ENCODE data around the gene DGUOK.

DGUOK gene

GRCh38 chr2:73956218-73956865, 29.7 kb downstream of the DGUOK start:
- no peak for DNase-seq

GRCh38 chr2:73961274-73961673, 34.6 kb downstream of the DGUOK start:
- DNase-seq, result no peak

GRCh38 chr2:73961823-73962615, 35.3 kb downstream of the DGUOK start:
- no peak for DNase-seq

GRCh38 chr2:73962798-73963197, 36.1 kb downstream of the DGUOK start:
- DNase-seq, result no peak

GRCh38 chr2:73963385-73964120, 36.9 kb downstream of the DGUOK start:
- DNase-seq, result no peak

- DNase-seq, result no peak
These were observed 37.5 kb downstream of the DGUOK start for GRCh38 chr2:73964223-73964622.

- no peak for DNase-seq
These were observed 38.4 kb downstream of the DGUOK start for GRCh38 chr2:73965053-73965452.

GRCh38 chr2:73968357-73968937, 41.8 kb downstream of the DGUOK start:
- no peak for DNase-seq

GRCh38 chr2:73969356-73969755, 42.7 kb downstream of the DGUOK start:
- no peak for DNase-seq

GRCh38 chr2:73970141-73970803, 43.6 kb downstream of the DGUOK start:
- no peak for DNase-seq

GRCh38 chr2:73970850-73971471, 44.3 kb downstream of the DGUOK start:
- DNase-seq, result no peak

GRCh38 chr2:73971722-73972121, 45.0 kb downstream of the DGUOK start:
- DNase-seq, result no peak

- DNase-seq, result no peak
These were observed 46.2 kb downstream of the DGUOK start for GRCh38 chr2:73972846-73973245.

- no peak for DNase-seq
These were observed 49.1 kb downstream of the DGUOK start for GRCh38 chr2:73975731-73976130.

- DNase-seq, result no peak
These were observed 50.1 kb downstream of the DGUOK start for GRCh38 chr2:73976803-73977202.

- DNase-seq, result no peak
These were observed 50.8 kb downstream of the DGUOK start for GRCh38 chr2:73977466-73977865.

- DNase-seq, result no peak
These were observed 52.3 kb downstream of the DGUOK start for GRCh38 chr2:73979021-73979420.

- DNase-seq, result no peak
These were observed 53.0 kb downstream of the DGUOK start for GRCh38 chr2:73979686-73980085.

- DNase-seq, result no peak
These were observed 53.9 kb downstream of the DGUOK start for GRCh38 chr2:73980566-73980965.

- DNase-seq, result no peak
These were observed 54.7 kb downstream of the DGUOK start for GRCh38 chr2:73981081-73982001.

- no peak for DNase-seq
These were observed 55.5 kb downstream of the DGUOK start for GRCh38 chr2:73982140-73982617.

All from NCI-H2081 treated with DMSO at 0.1 percent for 48 hours (cell line).